GM23338 (cell line): ENCODE results near the gene KIAA1671.

ENCODE experiments used
- CREB1 ChIP-seq: fragments of 250-450 bp; sonication (Bioruptor Pico); IDR thresholded peaks from 2 replicates; pipeline ENCODE4 v1.5.0; 2020; ENCODE audit warnings: low read depth, mild to moderate bottlenecking, moderate library complexity
- JUNB ChIP-seq: IDR thresholded peaks from one replicate; pipeline ENCODE4 v1.6.1; 2016; ENCODE audit warnings: antibody characterized with exemption; ENCODE audit not compliant: unreplicated experiment
- TF ChIP-seq, protein P1 (sequence below), 2 experiments: fragments of 200-600 bp in 1 of 2; sonication (generic) in 1 of 2; conservative IDR thresholded peaks; 2 replicates each; pipeline versions ENCODE4 v1.5.1 to v1.6.1; 2016 to 2017; ENCODE audit warnings: antibody characterized with exemption in 2 of 2, low read depth in 2 of 2, mild to moderate bottlenecking in 2 of 2, moderate library complexity in 1 of 2

DNA sequence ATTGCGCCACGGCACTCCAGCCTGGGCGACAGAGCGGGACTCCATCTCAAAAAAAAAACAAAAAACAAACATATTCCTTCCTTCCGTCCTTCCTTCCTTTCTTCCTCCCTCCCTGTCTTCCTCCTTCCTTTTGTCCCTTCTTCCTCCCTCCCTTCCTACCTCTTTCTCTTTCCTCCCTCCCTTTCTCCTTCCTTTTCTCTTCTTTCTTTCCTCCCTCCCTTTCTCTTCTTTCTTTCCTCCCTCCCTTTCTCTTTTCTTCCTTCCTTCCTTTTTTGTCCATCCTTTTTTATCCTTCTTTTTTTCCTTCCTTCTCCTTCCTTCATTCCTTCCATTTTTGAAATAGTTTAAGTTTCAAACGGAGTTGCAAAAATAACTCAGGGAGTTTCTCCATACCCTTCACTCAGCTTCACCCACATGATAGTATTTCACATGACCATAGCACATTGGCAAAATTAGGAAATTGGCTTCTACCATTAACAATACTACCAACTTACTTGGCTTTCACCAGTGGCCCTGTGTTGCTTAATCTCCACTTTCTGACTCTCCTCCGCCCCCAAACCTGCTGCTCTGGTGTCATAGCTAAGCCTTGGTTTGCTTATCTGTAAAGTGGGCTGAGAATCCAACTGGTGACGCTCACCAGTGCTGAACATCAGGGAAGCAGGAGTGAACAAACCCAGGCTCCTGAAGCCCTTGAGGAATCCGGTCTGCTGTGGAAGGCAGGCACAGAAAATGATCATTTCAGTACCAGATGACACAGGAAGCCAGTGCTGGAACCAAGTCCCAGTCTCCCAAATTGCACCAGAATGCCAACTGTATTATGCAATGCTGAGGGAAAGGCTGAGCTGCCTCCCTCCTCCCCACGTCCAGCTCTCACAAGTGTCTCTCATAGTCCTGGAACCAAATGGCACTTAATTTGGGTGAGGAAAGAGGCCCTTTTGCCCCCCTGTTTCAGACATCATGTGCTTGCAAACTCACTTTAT lies 229.9 kb downstream of the KIAA1671 start:
- TF ChIP-seq JUNB (no peak), CREB1 (CRISPR knock-in tag) (no peak)
- TF ChIP-seq, protein P1, sequence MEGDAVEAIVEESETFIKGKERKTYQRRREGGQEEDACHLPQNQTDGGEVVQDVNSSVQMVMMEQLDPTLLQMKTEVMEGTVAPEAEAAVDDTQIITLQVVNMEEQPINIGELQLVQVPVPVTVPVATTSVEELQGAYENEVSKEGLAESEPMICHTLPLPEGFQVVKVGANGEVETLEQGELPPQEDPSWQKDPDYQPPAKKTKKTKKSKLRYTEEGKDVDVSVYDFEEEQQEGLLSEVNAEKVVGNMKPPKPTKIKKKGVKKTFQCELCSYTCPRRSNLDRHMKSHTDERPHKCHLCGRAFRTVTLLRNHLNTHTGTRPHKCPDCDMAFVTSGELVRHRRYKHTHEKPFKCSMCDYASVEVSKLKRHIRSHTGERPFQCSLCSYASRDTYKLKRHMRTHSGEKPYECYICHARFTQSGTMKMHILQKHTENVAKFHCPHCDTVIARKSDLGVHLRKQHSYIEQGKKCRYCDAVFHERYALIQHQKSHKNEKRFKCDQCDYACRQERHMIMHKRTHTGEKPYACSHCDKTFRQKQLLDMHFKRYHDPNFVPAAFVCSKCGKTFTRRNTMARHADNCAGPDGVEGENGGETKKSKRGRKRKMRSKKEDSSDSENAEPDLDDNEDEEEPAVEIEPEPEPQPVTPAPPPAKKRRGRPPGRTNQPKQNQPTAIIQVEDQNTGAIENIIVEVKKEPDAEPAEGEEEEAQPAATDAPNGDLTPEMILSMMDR (conservative IDR thresholded peaks at IDR 0.05; ENCODE audit: low read depth in 2 of 2): no peak
